ENCODE results near the gene ARAP3.

The ARAP3 gene

GRCh38 chr5:141709699-141710267 lies 27.8 kb upstream of the ARAP3 start:
- H3K27ac ChIP-seq (ENCODE audit: low read depth, low read length) = no peak overlapping the region
- H3K4me1 ChIP-seq (ENCODE audit: control insufficient read depth in 1 of 2, insufficient read depth in 2 of 2, low read length in 2 of 2) = peaks cover 9 to 11% of the 10 kb centered on the region in 2 experiments
- H3K27me3 ChIP-seq (ENCODE audit: insufficient read depth, low read length) = peaks cover 3% of the 10 kb centered on the region
- H3K79me2 ChIP-seq (ENCODE audit: control insufficient read depth, insufficient read depth, low read length, poor library complexity) = no peaks in the 10 kb centered on the region
- H3K36me3 ChIP-seq (ENCODE audit: control insufficient read depth in 1 of 2, insufficient read depth in 2 of 2, low read length in 2 of 2) = no peaks in the 10 kb centered on the region
- no peak overlapping the region for H3K14ac ChIP-seq (ENCODE audit: low read length)
- no peak overlapping the region for H3K4ac ChIP-seq (ENCODE audit: low read depth, low read length)
- H2BK12ac ChIP-seq (ENCODE audit: low read length) = no peak overlapping the region
- H3K4me2 ChIP-seq (ENCODE audit: low read length) = no peak overlapping the region
- H4K91ac ChIP-seq (ENCODE audit: low read depth, low read length) = no peak overlapping the region
- DNase-seq = no peak
- no peaks in the 10 kb centered on the region for H3K9me3 ChIP-seq (ENCODE audit: insufficient read depth, low read depth, low read length)
- no peak overlapping the region for H3K23ac ChIP-seq (ENCODE audit: low read length)
- no peaks in the 10 kb centered on the region for H3K79me1 ChIP-seq (ENCODE audit: low read length)
- H4K8ac ChIP-seq (ENCODE audit: low read depth, low read length) = no peak overlapping the region
- H4K12ac ChIP-seq (ENCODE audit: low read depth, low read length) = no peak overlapping the region
- no CpG with 5 or more reads among the region's 6 CpGs for whole genome bisulfite sequencing (ENCODE audit: extremely low coverage, insufficient coverage, insufficient read length)
- H3K9ac ChIP-seq (ENCODE audit: low read length) = no peak overlapping the region
- H3K4me3 ChIP-seq (ENCODE audit: low read depth, low read length) = no peak overlapping the region
- H2AK5ac ChIP-seq (ENCODE audit: low read length) = no peak overlapping the region
- H2BK5ac ChIP-seq (ENCODE audit: low read depth, low read length, poor library complexity) = no peak overlapping the region
- H3K18ac ChIP-seq (ENCODE audit: low read length) = no peak overlapping the region
- H2AFZ ChIP-seq (ENCODE audit: insufficient read depth, low read length, poor library complexity) = no peak overlapping the region
- H2BK120ac ChIP-seq (ENCODE audit: insufficient read depth, low read length, poor library complexity) = no peak overlapping the region

DNA sequence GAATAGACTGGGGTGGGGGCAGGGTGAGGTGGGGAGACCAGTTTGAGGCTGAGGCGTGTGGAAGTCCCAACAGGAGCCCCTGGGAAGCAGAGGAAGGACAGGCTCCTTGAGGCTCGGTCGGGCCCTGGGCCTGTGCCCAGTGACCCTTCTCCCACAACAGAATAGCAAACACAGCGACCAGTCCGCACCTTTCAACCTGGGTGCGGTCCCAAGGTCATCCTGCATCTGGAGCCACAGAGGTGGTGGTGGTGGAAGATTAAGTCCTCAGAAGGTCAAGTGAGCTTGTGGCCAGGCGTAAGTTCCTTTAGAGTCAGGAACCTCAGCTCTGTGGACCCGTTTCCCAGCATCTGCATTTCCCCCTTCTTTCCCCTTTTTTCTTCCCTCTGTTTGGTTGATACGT lies 26.0 kb upstream of the ARAP3 start:
- Histone ChIP-seq H2BK12ac (ENCODE audit: low read length) (no peak overlapping the region), H3K4me1 (ENCODE audit: control insufficient read depth in 1 of 2, insufficient read depth in 2 of 2, low read length in 2 of 2) (no peaks in the 10 kb centered on the region), H2AFZ (ENCODE audit: insufficient read depth, low read length, poor library complexity) (no peak overlapping the region), H4K8ac (ENCODE audit: low read depth, low read length) (no peak overlapping the region), H3K36me3 (ENCODE audit: control insufficient read depth in 1 of 2, insufficient read depth in 2 of 2, low read length in 2 of 2) (no peaks in the 10 kb centered on the region), H2BK120ac (ENCODE audit: insufficient read depth, low read length, poor library complexity) (no peak overlapping the region), H3K14ac (ENCODE audit: low read length) (no peak overlapping the region), H3K4me3 (ENCODE audit: low read depth, low read length) (no peak overlapping the region), H2BK5ac (ENCODE audit: low read depth, low read length, poor library complexity) (no peak overlapping the region), H2AK5ac (ENCODE audit: low read length) (no peak overlapping the region), H3K27me3 (ENCODE audit: insufficient read depth, low read length) (peaks cover 14% of the 10 kb centered on the region), H4K91ac (ENCODE audit: low read depth, low read length) (no peak overlapping the region), H3K9me3 (ENCODE audit: insufficient read depth, low read depth, low read length) (no peaks in the 10 kb centered on the region), H3K9ac (ENCODE audit: low read length) (no peak overlapping the region), H4K12ac (ENCODE audit: low read depth, low read length) (no peak overlapping the region), H3K27ac (ENCODE audit: low read depth, low read length) (no peak overlapping the region), H3K4me2 (ENCODE audit: low read length) (no peak overlapping the region), H3K23ac (ENCODE audit: low read length) (no peak overlapping the region), H3K79me1 (ENCODE audit: low read length) (no peaks in the 10 kb centered on the region), H3K4ac (ENCODE audit: low read depth, low read length) (no peak overlapping the region), H3K18ac (ENCODE audit: low read length) (no peak overlapping the region), H3K79me2 (ENCODE audit: control insufficient read depth, insufficient read depth, low read length, poor library complexity) (no peaks in the 10 kb centered on the region)
- no peak for DNase-seq
- WGBS (ENCODE audit: extremely low coverage, insufficient coverage, insufficient read length) = no CpG with 5 or more reads among the region's 9 CpGs

DNA sequence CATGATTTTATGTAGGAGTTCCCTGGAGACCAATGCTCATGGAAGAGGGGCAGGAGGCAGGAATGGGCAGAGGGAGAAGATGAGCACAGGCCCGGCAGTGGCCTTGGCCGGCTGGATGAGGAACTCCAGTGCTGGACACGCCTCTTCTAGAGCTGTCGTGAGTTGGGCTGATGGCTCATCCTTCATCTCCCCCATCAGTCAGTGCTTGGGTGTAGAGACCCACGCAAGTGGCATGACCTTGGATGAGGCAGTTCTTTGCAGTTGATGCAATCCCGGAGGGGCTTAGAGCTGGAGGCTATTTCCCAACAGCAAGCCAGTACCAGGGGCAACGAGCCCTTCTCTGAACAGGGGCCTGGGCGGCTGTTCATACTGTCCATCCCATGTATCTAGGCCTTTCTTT lies 25.5 kb upstream of the ARAP3 start:
- Histone ChIP-seq H3K14ac (ENCODE audit: low read length) (no peak overlapping the region), H3K36me3 (ENCODE audit: control insufficient read depth in 1 of 2, insufficient read depth in 2 of 2, low read length in 2 of 2) (no peaks in the 10 kb centered on the region), H3K4me1 (ENCODE audit: control insufficient read depth in 1 of 2, insufficient read depth in 2 of 2, low read length in 2 of 2) (peaks cover 2 to 4% of the 10 kb centered on the region in 2 experiments), H4K8ac (ENCODE audit: low read depth, low read length) (no peak overlapping the region), H3K9ac (ENCODE audit: low read length) (no peak overlapping the region), H3K79me1 (ENCODE audit: low read length) (no peaks in the 10 kb centered on the region), H3K9me3 (ENCODE audit: insufficient read depth, low read depth, low read length) (no peaks in the 10 kb centered on the region), H3K23ac (ENCODE audit: low read length) (no peak overlapping the region), H3K27ac (ENCODE audit: low read depth, low read length) (no peak overlapping the region), H2BK12ac (ENCODE audit: low read length) (no peak overlapping the region), H2BK5ac (ENCODE audit: low read depth, low read length, poor library complexity) (no peak overlapping the region), H3K18ac (ENCODE audit: low read length) (no peak overlapping the region), H2AFZ (ENCODE audit: insufficient read depth, low read length, poor library complexity) (no peak overlapping the region), H3K4me3 (ENCODE audit: low read depth, low read length) (no peak overlapping the region), H3K4me2 (ENCODE audit: low read length) (no peak overlapping the region), H3K27me3 (ENCODE audit: insufficient read depth, low read length) (peaks cover 19% of the 10 kb centered on the region), H3K4ac (ENCODE audit: low read depth, low read length) (no peak overlapping the region), H4K12ac (ENCODE audit: low read depth, low read length) (no peak overlapping the region), H3K79me2 (ENCODE audit: control insufficient read depth, insufficient read depth, low read length, poor library complexity) (no peaks in the 10 kb centered on the region), H2BK120ac (ENCODE audit: insufficient read depth, low read length, poor library complexity) (no peak overlapping the region), H4K91ac (ENCODE audit: low read depth, low read length) (no peak overlapping the region), H2AK5ac (ENCODE audit: low read length) (no peak overlapping the region)
- WGBS (ENCODE audit: extremely low coverage, insufficient coverage, insufficient read length) = no CpG with 5 or more reads among the region's 8 CpGs
- no peak for DNase-seq

- Histone ChIP-seq H4K12ac (ENCODE audit: low read depth, low read length) (no peak overlapping the region), H2AFZ (ENCODE audit: insufficient read depth, low read length, poor library complexity) (no peak overlapping the region), H3K27ac (ENCODE audit: low read depth, low read length) (no peak overlapping the region), H3K18ac (ENCODE audit: low read length) (no peak overlapping the region), H4K8ac (ENCODE audit: low read depth, low read length) (no peak overlapping the region), H3K23ac (ENCODE audit: low read length) (no peak overlapping the region), H3K79me2 (ENCODE audit: control insufficient read depth, insufficient read depth, low read length, poor library complexity) (no peaks in the 10 kb centered on the region), H2BK5ac (ENCODE audit: low read depth, low read length, poor library complexity) (no peak overlapping the region), H3K27me3 (ENCODE audit: insufficient read depth, low read length) (peaks cover 23% of the 10 kb centered on the region), H3K4me1 (ENCODE audit: control insufficient read depth in 1 of 2, insufficient read depth in 2 of 2, low read length in 2 of 2) (peaks cover 4 to 6% of the 10 kb centered on the region in 2 experiments), H3K14ac (ENCODE audit: low read length) (no peak overlapping the region), H3K79me1 (ENCODE audit: low read length) (no peaks in the 10 kb centered on the region), H3K4me2 (ENCODE audit: low read length) (no peak overlapping the region), H3K36me3 (ENCODE audit: control insufficient read depth in 1 of 2, insufficient read depth in 2 of 2, low read length in 2 of 2) (no peaks in the 10 kb centered on the region), H2BK12ac (ENCODE audit: low read length) (no peak overlapping the region), H2BK120ac (ENCODE audit: insufficient read depth, low read length, poor library complexity) (no peak overlapping the region), H3K9me3 (ENCODE audit: insufficient read depth, low read depth, low read length) (no peaks in the 10 kb centered on the region), H4K91ac (ENCODE audit: low read depth, low read length) (no peak overlapping the region), H3K4ac (ENCODE audit: low read depth, low read length) (no peak overlapping the region), H3K9ac (ENCODE audit: low read length) (no peak overlapping the region), H3K4me3 (ENCODE audit: low read depth, low read length) (no peak overlapping the region), H2AK5ac (ENCODE audit: low read length) (no peak overlapping the region)
- DNase-seq = no peak
- WGBS (ENCODE audit: extremely low coverage, insufficient coverage, insufficient read length) = no CpG with 5 or more reads among the region's 3 CpGs
Measured at GRCh38 chr5:141706121-141706520, 24.1 kb upstream of the ARAP3 start.

Data from trophoblast cell (in vitro differentiated cells and primary cell).